ENCODE measurements around the gene ZBTB20.

ZBTB20 gene

GRCh38 chr3:114741066-114741465, 406.0 kb downstream of the ZBTB20 start:
- Histone ChIP-seq H3K4me3 (ENCODE audit: low read depth in 1 of 2, low read length in 2 of 2) (no peak overlapping the region), H3K4me2 (ENCODE audit: insufficient read depth, low read length) (no peak overlapping the region), H3K27me3 (ENCODE audit: insufficient read depth, low read length, poor library complexity) (no peaks in the 10 kb centered on the region), H3K4me1 (ENCODE audit: insufficient read depth, low read length) (peaks cover 3% of the 10 kb centered on the region), H3K79me2 (ENCODE audit: insufficient read depth, low read length) (no peaks in the 10 kb centered on the region), H3K9me3 (ENCODE audit: insufficient read depth, low read length, severe bottlenecking) (no peaks in the 10 kb centered on the region), H3K27ac (ENCODE audit: low read length) (no peak overlapping the region), H2AFZ (ENCODE audit: low read depth, low read length) (no peak overlapping the region), H4K20me1 (ENCODE audit: insufficient read depth, low read length) (no peaks in the 10 kb centered on the region), H3K36me3 (ENCODE audit: insufficient read depth, low read length) (no peaks in the 10 kb centered on the region), H3K9ac (ENCODE audit: low read depth, low read length) (no peak overlapping the region)
- no peak for ATAC-seq (ENCODE audit: insufficient read depth, low read depth)
- TF ChIP-seq EZH2 (IDR thresholded peaks at IDR 0.05; ENCODE audit: borderline replicate concordance, low read depth, low read length, severe bottlenecking) (no peak), CTCF (IDR thresholded peaks at IDR 0.05; ENCODE audit: borderline replicate concordance, extremely low read depth, low read length, poor library complexity, severe bottlenecking) (no peak)
- DNase-seq = no peak

GRCh38 chr3:114739627-114740026, 407.5 kb downstream of the ZBTB20 start:
- ATAC-seq (ENCODE audit: insufficient read depth, low read depth) (no peak), DNase-seq (no peak)
- Histone ChIP-seq H4K20me1 (ENCODE audit: insufficient read depth, low read length) (no peaks in the 10 kb centered on the region), H3K4me3 (ENCODE audit: low read depth in 1 of 2, low read length in 2 of 2) (no peak overlapping the region), H3K36me3 (ENCODE audit: insufficient read depth, low read length) (no peaks in the 10 kb centered on the region), H2AFZ (ENCODE audit: low read depth, low read length) (no peak overlapping the region), H3K79me2 (ENCODE audit: insufficient read depth, low read length) (no peaks in the 10 kb centered on the region), H3K9me3 (ENCODE audit: insufficient read depth, low read length, severe bottlenecking) (no peaks in the 10 kb centered on the region), H3K4me1 (ENCODE audit: insufficient read depth, low read length) (no peaks in the 10 kb centered on the region), H3K27me3 (ENCODE audit: insufficient read depth, low read length, poor library complexity) (no peaks in the 10 kb centered on the region), H3K4me2 (ENCODE audit: insufficient read depth, low read length) (no peak overlapping the region), H3K9ac (ENCODE audit: low read depth, low read length) (no peak overlapping the region), H3K27ac (ENCODE audit: low read length) (no peak overlapping the region)
- no peak for TF ChIP-seq EZH2 (IDR thresholded peaks at IDR 0.05; ENCODE audit: borderline replicate concordance, low read depth, low read length, severe bottlenecking)
- TF ChIP-seq CTCF (IDR thresholded peaks at IDR 0.05; ENCODE audit: borderline replicate concordance, extremely low read depth, low read length, poor library complexity, severe bottlenecking) = no peak

GRCh38 chr3:114732353-114732752, 414.7 kb downstream of the ZBTB20 start:
- no peak overlapping the region for H3K9ac ChIP-seq (ENCODE audit: low read depth, low read length)
- H3K4me1 ChIP-seq (ENCODE audit: insufficient read depth, low read length) = no peaks in the 10 kb centered on the region
- H2AFZ ChIP-seq (ENCODE audit: low read depth, low read length) = no peak overlapping the region
- no peaks in the 10 kb centered on the region for H4K20me1 ChIP-seq (ENCODE audit: insufficient read depth, low read length)
- no peak overlapping the region for H3K4me2 ChIP-seq (ENCODE audit: insufficient read depth, low read length)
- H3K4me3 ChIP-seq (ENCODE audit: low read depth in 1 of 2, low read length in 2 of 2) = no peak overlapping the region
- DNase-seq (no peak), ATAC-seq (ENCODE audit: insufficient read depth, low read depth) (no peak)
- no peaks in the 10 kb centered on the region for H3K36me3 ChIP-seq (ENCODE audit: insufficient read depth, low read length)
- H3K9me3 ChIP-seq (ENCODE audit: insufficient read depth, low read length, severe bottlenecking) = no peaks in the 10 kb centered on the region
- no peak overlapping the region for H3K27ac ChIP-seq (ENCODE audit: low read length)
- no peaks in the 10 kb centered on the region for H3K79me2 ChIP-seq (ENCODE audit: insufficient read depth, low read length)
- no peak for TF ChIP-seq EZH2 (IDR thresholded peaks at IDR 0.05; ENCODE audit: borderline replicate concordance, low read depth, low read length, severe bottlenecking)
- no peak for TF ChIP-seq CTCF (IDR thresholded peaks at IDR 0.05; ENCODE audit: borderline replicate concordance, extremely low read depth, low read length, poor library complexity, severe bottlenecking)
- no peaks in the 10 kb centered on the region for H3K27me3 ChIP-seq (ENCODE audit: insufficient read depth, low read length, poor library complexity)

GRCh38 chr3:114730397-114730796, 416.7 kb downstream of the ZBTB20 start:
- H3K4me1 ChIP-seq (ENCODE audit: insufficient read depth, low read length) = no peaks in the 10 kb centered on the region
- no peak for ATAC-seq (ENCODE audit: insufficient read depth, low read depth)

More at GRCh38 chr3:114730397-114730796, 416.7 kb downstream of the ZBTB20 start:
- Histone ChIP-seq H4K20me1 (ENCODE audit: insufficient read depth, low read length) (no peaks in the 10 kb centered on the region), H3K36me3 (ENCODE audit: insufficient read depth, low read length) (no peaks in the 10 kb centered on the region), H3K9ac (ENCODE audit: low read depth, low read length) (no peak overlapping the region), H3K4me3 (ENCODE audit: low read depth in 1 of 2, low read length in 2 of 2) (no peak overlapping the region), H3K9me3 (ENCODE audit: insufficient read depth, low read length, severe bottlenecking) (no peaks in the 10 kb centered on the region), H2AFZ (ENCODE audit: low read depth, low read length) (no peak overlapping the region), H3K79me2 (ENCODE audit: insufficient read depth, low read length) (no peaks in the 10 kb centered on the region), H3K27me3 (ENCODE audit: insufficient read depth, low read length, poor library complexity) (no peaks in the 10 kb centered on the region), H3K4me2 (ENCODE audit: insufficient read depth, low read length) (no peak overlapping the region), H3K27ac (ENCODE audit: low read length) (no peak overlapping the region)
- no peak for TF ChIP-seq CTCF (IDR thresholded peaks at IDR 0.05; ENCODE audit: borderline replicate concordance, extremely low read depth, low read length, poor library complexity, severe bottlenecking)
- TF ChIP-seq EZH2 (IDR thresholded peaks at IDR 0.05; ENCODE audit: borderline replicate concordance, low read depth, low read length, severe bottlenecking) = no peak
- no peak for DNase-seq

All from DND-41 (cell line).